HEK293 (cell line): ENCODE data around the gene TUBE1.

Source experiments
- GLIS2 ChIP-seq: fragments of 450-650 bp; formaldehyde crosslinking; IDR thresholded peaks from 2 replicates; pipeline ENCODE4 v1.5.1; 2016; ENCODE audit warnings: missing biosample characterization, missing genetic modification characterization
- KLF16 ChIP-seq: fragments of 450-650 bp; formaldehyde crosslinking; IDR thresholded peaks from 2 replicates; pipeline ENCODE4 v1.5.1; 2017; ENCODE audit warnings: missing biosample characterization, missing genetic modification characterization
- ZEB2 ChIP-seq: fragments of 450-650 bp; formaldehyde crosslinking; IDR thresholded peaks from 2 replicates; pipeline ENCODE4 v1.5.1; 2016; ENCODE audit warnings: missing biosample characterization, missing genetic modification characterization
- ZNF184 ChIP-seq: fragments of 450-650 bp; IDR thresholded peaks from 2 replicates; pipeline ENCODE4 v1.5.1; 2018; ENCODE audit warnings: missing biosample characterization, mild to moderate bottlenecking, missing genetic modification characterization
- ZNF19 ChIP-seq: fragments of 450-650 bp; formaldehyde crosslinking; IDR thresholded peaks from 2 replicates; pipeline ENCODE4; 2016; ENCODE audit warnings: missing biosample characterization, missing genetic modification characterization, low read depth
- ZNF214 ChIP-seq: fragments of 450-650 bp; formaldehyde crosslinking; IDR thresholded peaks from 2 replicates; pipeline ENCODE4 v1.5.1; 2017; ENCODE audit warnings: missing biosample characterization, mild to moderate bottlenecking, missing genetic modification characterization, borderline replicate concordance
- ZNF404 ChIP-seq: fragments of 450-650 bp; formaldehyde crosslinking; IDR thresholded peaks from 2 replicates; pipeline ENCODE4 v1.5.1; 2017; ENCODE audit warnings: missing biosample characterization, missing genetic modification characterization
- ZNF423 ChIP-seq: fragments of 450-650 bp; formaldehyde crosslinking; IDR thresholded peaks from 2 replicates; pipeline ENCODE4 v1.5.1; 2016; ENCODE audit warnings: missing biosample characterization, missing genetic modification characterization
- ZNF529 ChIP-seq: fragments of 450-650 bp; formaldehyde crosslinking; IDR thresholded peaks from 2 replicates; pipeline ENCODE4 v1.5.1; 2017; ENCODE audit warnings: missing genetic modification characterization, missing biosample characterization; ENCODE audit not compliant: insufficient replicate concordance
- ZNF623 ChIP-seq: fragments of 450-650 bp; formaldehyde crosslinking; IDR thresholded peaks from 2 replicates; pipeline ENCODE4 v1.5.1; 2016; ENCODE audit warnings: missing biosample characterization, missing genetic modification characterization
- ZNF629 ChIP-seq: fragments of 450-650 bp; formaldehyde crosslinking; IDR thresholded peaks from 2 replicates; pipeline ENCODE4 v1.5.1; 2017; ENCODE audit warnings: missing biosample characterization, missing genetic modification characterization
- ZNF701 ChIP-seq: fragments of 450-650 bp; formaldehyde crosslinking; IDR thresholded peaks from 2 replicates; pipeline ENCODE4 v1.5.1; 2016; ENCODE audit warnings: missing biosample characterization, missing genetic modification characterization
- ZNF76 ChIP-seq: fragments of 450-650 bp; formaldehyde crosslinking; IDR thresholded peaks from 2 replicates; pipeline ENCODE4; 2016; ENCODE audit warnings: low read depth, missing biosample characterization, missing genetic modification characterization, borderline replicate concordance
- ZNF792 ChIP-seq: fragments of 450-650 bp; formaldehyde crosslinking; IDR thresholded peaks from 2 replicates; pipeline ENCODE4 v1.5.1; 2016; ENCODE audit warnings: missing biosample characterization, missing genetic modification characterization
- ZSCAN23 ChIP-seq: fragments of 450-650 bp; formaldehyde crosslinking; IDR thresholded peaks from 2 replicates; pipeline ENCODE4 v1.5.1; 2016; ENCODE audit warnings: missing biosample characterization, missing genetic modification characterization
- TF ChIP-seq, protein P1 (sequence below): fragments of 450-650 bp; formaldehyde crosslinking; IDR thresholded peaks from 2 replicates; pipeline ENCODE4 v1.5.1; 2016; ENCODE audit warnings: missing biosample characterization, missing genetic modification characterization
- TF ChIP-seq, protein P2 (sequence below): fragments of 450-650 bp; formaldehyde crosslinking; IDR thresholded peaks from 2 replicates; pipeline ENCODE4 v1.5.1; 2016; ENCODE audit warnings: missing biosample characterization, missing genetic modification characterization
- TF ChIP-seq, protein P3 (sequence below): fragments of 450-650 bp; formaldehyde crosslinking; IDR thresholded peaks from 2 replicates; pipeline ENCODE4 v1.5.1; 2016; ENCODE audit warnings: missing biosample characterization, missing genetic modification characterization
- TF ChIP-seq, protein P4 (sequence below): fragments of 450-650 bp; formaldehyde crosslinking; IDR thresholded peaks from 2 replicates; pipeline ENCODE4 v1.5.1; 2016; ENCODE audit warnings: missing biosample characterization, missing genetic modification characterization
- TF ChIP-seq, protein P5 (sequence below): fragments of 450-650 bp; formaldehyde crosslinking; IDR thresholded peaks from 2 replicates; pipeline ENCODE4 v1.5.1; 2016; ENCODE audit warnings: missing biosample characterization, missing genetic modification characterization, borderline replicate concordance
- TF ChIP-seq, protein P6 (sequence below): sonication (generic); formaldehyde crosslinking; IDR thresholded peaks from 2 replicates; pipeline ENCODE4 v1.8.1; 2022; ENCODE audit warnings: mild to moderate bottlenecking, moderate library complexity, missing genetic modification reagents

TUBE1 gene

DNA sequence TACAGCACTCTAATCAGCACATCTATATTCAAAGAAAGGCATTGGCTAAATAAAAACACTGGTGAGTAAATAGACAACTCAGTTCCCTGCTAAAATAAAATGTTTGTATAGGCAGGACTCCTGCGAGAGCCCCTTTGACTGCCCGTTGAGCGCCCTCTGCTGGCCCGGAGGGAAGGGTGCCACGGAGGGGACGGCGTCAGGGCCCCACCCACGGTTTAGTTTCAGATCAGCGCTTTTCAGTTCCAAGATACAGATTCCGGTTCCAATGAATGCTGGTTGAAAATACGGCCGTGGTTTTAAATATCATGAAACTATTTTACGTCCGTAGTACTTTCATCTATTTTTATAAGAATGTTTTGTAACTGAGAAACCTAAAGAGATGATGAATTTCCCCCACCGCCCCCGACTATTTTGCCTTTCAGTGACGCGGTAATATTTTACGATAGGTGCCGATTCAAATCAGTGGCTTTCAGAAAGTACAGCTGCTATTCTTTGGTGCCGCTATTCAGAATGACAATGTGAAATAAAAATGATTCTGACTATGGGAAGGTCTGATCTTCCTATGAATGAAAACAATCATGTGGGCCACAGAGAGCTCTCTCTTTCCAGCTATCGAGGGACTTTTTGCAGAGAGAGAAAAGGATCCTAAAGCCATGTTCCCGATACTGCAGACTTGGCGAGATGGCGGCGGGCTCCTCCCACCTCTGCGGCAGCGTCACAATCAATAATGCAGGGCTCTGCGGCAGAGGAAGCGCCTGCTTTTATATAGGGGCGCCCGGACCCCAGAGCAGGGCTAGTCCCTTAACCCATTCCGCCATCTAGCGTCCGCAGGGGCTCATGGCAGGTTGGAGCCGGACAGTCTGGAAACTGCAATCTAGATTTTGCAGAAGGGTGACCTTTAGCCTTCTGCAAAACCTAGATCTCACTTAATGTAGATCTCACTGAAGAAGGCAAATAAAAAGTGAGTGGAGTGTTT, 44.0 kb downstream of the TUBE1 start (continued):
- TF ChIP-seq, protein P1, sequence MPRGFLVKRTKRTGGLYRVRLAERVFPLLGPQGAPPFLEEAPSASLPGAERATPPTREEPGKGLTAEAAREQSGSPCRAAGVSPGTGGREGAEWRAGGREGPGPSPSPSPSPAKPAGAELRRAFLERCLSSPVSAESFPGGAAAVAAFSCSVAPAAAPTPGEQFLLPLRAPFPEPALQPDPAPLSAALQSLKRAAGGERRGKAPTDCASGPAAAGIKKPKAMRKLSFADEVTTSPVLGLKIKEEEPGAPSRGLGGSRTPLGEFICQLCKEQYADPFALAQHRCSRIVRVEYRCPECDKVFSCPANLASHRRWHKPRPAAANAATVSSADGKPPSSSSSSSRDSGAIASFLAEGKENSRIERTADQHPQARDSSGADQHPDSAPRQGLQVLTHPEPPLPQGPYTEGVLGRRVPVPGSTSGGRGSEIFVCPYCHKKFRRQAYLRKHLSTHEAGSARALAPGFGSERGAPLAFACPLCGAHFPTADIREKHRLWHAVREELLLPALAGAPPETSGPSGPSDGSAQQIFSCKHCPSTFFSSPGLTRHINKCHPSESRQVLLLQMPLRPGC (tag by site-specific recombination) = no peak
- TF ChIP-seq ZNF19 (tag by site-specific recombination) (no peak), ZNF529 (tag by site-specific recombination) (no peak), GLIS2 (tag by site-specific recombination) (no peak), ZNF214 (no peak), ZNF76 (tag by site-specific recombination) (no peak), ZNF184 (tag by site-specific recombination) (0 out of 2 replicates have a peak, but pooled peaks have one; percentile 19), ZEB2 (0 out of 2 replicates have a peak, but pooled peaks have one; percentile 39), ZNF792 (tag by site-specific recombination) (no peak), ZSCAN23 (no peak), ZNF404 (tag by site-specific recombination) (no peak), ZNF701 (tag by site-specific recombination) (no peak), KLF16 (tag by site-specific recombination) (no peak), ZNF629 (tag by site-specific recombination) (peak; percentile 54; the same call in 1 of the 2 replicates), ZNF623 (tag by site-specific recombination) (no peak), ZNF423 (tag by site-specific recombination) (no peak)
- TF ChIP-seq, protein P2, sequence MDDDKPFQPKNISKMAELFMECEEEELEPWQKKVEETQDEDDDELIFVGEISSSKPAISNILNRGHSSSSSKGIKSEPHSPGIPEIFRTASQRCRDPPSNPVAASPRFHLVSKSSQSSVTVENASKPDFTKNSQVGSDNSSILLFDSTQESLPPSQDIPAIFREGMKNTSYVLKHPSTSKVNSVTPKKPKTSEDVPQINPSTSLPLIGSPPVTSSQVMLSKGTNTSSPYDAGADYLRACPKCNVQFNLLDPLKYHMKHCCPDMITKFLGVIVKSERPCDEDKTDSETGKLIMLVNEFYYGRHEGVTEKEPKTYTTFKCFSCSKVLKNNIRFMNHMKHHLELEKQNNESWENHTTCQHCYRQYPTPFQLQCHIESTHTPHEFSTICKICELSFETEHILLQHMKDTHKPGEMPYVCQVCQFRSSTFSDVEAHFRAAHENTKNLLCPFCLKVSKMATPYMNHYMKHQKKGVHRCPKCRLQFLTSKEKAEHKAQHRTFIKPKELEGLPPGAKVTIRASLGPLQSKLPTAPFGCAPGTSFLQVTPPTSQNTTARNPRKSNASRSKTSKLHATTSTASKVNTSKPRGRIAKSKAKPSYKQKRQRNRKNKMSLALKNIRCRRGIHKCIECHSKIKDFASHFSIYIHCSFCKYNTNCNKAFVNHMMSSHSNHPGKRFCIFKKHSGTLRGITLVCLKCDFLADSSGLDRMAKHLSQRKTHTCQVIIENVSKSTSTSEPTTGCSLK = no peak
- TF ChIP-seq, protein P3, sequence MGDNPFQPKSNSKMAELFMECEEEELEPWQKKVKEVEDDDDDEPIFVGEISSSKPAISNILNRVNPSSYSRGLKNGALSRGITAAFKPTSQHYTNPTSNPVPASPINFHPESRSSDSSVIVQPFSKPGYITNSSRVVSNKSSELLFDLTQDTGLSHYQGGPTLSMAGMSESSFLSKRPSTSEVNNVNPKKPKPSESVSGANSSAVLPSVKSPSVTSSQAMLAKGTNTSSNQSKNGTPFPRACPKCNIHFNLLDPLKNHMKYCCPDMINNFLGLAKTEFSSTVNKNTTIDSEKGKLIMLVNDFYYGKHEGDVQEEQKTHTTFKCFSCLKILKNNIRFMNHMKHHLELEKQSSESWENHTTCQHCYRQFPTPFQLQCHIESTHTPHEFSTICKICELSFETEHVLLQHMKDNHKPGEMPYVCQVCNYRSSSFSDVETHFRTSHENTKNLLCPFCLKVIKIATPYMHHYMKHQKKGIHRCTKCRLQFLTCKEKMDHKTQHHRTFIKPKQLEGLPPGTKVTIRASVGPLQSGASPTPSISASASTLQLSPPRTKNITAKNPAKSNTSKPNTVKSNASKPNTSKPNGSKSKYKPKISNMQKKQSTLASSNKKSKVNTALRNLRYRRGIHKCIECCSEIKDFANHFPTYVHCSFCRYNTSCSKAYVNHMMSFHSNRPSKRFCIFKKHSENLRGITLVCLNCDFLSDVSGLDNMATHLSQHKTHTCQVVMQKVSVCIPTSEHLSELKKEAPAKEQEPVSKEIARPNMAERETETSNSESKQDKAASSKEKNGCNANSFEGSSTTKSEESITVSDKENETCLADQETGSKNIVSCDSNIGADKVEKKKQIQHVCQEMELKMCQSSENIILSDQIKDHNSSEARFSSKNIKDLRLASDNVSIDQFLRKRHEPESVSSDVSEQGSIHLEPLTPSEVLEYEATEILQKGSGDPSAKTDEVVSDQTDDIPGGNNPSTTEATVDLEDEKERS (tag by site-specific recombination) = no peak
- TF ChIP-seq, protein P4, sequence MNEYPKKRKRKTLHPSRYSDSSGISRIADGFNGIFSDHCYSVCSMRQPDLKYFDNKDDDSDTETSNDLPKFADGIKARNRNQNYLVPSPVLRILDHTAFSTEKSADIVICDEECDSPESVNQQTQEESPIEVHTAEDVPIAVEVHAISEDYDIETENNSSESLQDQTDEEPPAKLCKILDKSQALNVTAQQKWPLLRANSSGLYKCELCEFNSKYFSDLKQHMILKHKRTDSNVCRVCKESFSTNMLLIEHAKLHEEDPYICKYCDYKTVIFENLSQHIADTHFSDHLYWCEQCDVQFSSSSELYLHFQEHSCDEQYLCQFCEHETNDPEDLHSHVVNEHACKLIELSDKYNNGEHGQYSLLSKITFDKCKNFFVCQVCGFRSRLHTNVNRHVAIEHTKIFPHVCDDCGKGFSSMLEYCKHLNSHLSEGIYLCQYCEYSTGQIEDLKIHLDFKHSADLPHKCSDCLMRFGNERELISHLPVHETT (tag by site-specific recombination) = no peak
- TF ChIP-seq, protein P5, sequence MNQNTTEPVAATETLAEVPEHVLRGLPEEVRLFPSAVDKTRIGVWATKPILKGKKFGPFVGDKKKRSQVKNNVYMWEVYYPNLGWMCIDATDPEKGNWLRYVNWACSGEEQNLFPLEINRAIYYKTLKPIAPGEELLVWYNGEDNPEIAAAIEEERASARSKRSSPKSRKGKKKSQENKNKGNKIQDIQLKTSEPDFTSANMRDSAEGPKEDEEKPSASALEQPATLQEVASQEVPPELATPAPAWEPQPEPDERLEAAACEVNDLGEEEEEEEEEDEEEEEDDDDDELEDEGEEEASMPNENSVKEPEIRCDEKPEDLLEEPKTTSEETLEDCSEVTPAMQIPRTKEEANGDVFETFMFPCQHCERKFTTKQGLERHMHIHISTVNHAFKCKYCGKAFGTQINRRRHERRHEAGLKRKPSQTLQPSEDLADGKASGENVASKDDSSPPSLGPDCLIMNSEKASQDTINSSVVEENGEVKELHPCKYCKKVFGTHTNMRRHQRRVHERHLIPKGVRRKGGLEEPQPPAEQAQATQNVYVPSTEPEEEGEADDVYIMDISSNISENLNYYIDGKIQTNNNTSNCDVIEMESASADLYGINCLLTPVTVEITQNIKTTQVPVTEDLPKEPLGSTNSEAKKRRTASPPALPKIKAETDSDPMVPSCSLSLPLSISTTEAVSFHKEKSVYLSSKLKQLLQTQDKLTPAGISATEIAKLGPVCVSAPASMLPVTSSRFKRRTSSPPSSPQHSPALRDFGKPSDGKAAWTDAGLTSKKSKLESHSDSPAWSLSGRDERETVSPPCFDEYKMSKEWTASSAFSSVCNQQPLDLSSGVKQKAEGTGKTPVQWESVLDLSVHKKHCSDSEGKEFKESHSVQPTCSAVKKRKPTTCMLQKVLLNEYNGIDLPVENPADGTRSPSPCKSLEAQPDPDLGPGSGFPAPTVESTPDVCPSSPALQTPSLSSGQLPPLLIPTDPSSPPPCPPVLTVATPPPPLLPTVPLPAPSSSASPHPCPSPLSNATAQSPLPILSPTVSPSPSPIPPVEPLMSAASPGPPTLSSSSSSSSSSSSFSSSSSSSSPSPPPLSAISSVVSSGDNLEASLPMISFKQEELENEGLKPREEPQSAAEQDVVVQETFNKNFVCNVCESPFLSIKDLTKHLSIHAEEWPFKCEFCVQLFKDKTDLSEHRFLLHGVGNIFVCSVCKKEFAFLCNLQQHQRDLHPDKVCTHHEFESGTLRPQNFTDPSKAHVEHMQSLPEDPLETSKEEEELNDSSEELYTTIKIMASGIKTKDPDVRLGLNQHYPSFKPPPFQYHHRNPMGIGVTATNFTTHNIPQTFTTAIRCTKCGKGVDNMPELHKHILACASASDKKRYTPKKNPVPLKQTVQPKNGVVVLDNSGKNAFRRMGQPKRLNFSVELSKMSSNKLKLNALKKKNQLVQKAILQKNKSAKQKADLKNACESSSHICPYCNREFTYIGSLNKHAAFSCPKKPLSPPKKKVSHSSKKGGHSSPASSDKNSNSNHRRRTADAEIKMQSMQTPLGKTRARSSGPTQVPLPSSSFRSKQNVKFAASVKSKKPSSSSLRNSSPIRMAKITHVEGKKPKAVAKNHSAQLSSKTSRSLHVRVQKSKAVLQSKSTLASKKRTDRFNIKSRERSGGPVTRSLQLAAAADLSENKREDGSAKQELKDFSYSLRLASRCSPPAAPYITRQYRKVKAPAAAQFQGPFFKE (tag by site-specific recombination) = no peak
- TF ChIP-seq, protein P6, sequence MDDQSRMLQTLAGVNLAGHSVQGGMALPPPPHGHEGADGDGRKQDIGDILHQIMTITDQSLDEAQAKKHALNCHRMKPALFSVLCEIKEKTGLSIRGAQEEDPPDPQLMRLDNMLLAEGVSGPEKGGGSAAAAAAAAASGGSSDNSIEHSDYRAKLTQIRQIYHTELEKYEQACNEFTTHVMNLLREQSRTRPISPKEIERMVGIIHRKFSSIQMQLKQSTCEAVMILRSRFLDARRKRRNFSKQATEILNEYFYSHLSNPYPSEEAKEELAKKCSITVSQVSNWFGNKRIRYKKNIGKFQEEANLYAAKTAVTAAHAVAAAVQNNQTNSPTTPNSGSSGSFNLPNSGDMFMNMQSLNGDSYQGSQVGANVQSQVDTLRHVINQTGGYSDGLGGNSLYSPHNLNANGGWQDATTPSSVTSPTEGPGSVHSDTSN (CRISPR knock-in tag) = no peak
